ENCODE measurements around the gene CYS1.
"Not testable (repeated sequence)": the region's sequence is repeated elsewhere in the genome, so short reads cannot be mapped to it uniquely, and the experiment has no call there.

Gene CYS1

DNA sequence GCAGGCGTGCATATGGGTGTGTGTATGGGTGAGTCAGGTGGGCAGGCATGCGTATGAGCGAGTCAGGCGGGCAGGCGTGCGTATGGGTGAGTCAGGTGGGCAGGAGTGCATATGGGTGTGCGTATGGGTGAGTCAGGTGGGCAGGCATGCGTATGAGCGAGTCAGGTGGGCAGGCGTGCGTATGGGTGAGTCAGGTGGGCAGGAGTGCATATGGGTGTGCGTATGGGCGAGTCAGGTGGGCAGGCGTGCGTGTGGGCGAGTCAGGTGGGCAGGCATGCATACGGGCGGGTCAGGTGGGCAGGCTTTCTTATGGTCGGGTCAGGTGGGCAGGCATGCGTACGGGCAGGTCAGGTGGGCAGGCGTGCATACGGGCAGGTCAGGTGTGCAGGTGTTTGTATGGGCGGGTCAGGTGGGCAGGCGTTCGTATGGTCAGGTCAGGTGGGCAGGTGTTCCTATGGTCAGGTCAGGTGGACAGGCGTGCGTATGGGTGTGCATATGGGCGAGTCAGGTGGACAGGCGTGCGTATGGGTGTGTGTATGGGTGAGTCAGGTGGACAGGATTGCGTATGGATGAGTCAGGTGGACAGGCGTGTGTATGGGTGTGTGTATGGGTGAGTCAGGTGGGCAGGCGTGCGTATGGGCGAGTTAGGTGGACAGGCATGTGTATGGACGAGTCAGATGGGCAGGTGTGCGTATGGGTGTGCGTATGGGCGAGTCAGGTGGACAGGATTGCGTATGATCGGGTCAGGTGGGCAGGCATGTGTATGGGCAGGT lies 65.6 kb downstream of the CYS1 start:
- in situ Hi-C loops (cut with MboI; ENCODE audit: low sequenced_read_pairs, unreplicated experiment): no loop called here
- TF ChIP-seq, protein P1, sequence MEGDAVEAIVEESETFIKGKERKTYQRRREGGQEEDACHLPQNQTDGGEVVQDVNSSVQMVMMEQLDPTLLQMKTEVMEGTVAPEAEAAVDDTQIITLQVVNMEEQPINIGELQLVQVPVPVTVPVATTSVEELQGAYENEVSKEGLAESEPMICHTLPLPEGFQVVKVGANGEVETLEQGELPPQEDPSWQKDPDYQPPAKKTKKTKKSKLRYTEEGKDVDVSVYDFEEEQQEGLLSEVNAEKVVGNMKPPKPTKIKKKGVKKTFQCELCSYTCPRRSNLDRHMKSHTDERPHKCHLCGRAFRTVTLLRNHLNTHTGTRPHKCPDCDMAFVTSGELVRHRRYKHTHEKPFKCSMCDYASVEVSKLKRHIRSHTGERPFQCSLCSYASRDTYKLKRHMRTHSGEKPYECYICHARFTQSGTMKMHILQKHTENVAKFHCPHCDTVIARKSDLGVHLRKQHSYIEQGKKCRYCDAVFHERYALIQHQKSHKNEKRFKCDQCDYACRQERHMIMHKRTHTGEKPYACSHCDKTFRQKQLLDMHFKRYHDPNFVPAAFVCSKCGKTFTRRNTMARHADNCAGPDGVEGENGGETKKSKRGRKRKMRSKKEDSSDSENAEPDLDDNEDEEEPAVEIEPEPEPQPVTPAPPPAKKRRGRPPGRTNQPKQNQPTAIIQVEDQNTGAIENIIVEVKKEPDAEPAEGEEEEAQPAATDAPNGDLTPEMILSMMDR (IDR thresholded peaks at IDR 0.05; ENCODE audit: borderline replicate concordance, control extremely low read depth, extremely low read depth, insufficient read depth, missing control alignments): no peak
- no peak for DNase-seq (ENCODE audit: low spot score)

DNA sequence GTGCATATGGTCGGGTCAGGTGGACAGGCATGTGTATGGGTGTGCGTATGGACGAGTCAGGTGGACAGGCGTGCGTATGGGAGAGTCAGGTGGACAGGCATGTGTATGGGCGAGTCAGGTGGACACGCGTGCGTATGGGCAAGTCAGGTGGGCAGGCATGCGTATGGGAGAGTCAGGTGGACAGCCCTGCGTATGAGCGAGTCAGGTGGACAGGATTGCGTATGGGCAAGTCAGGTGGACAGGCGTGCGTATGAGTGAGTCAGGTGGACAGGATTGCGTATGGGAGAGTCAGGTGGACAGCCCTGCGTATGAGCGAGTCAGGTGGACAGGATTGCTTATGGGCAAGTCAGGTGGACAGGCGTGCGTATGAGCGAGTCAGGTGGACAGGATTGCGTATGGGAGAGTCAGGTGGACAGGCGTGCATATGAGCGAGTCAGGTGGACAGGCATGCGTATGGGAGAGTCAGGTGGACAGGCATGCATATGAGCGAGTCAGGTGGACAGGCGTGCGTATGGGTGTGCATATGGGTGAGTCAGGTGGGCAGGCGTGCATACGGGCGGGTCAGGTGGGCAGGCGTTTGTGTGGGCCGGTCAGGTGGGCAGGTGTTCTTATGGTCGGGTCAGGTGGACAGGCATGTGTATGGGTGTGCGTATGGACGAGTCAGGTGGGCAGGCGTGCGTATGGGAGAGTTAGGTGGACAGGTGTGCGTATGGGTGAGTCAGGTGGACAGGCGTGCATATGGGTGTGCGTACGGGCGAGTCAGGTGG lies 66.4 kb downstream of the CYS1 start:
- DNase-seq (ENCODE audit: low spot score); in situ Hi-C loops (cut with MboI; ENCODE audit: low sequenced_read_pairs, unreplicated experiment): not testable (repeated sequence)

DNA sequence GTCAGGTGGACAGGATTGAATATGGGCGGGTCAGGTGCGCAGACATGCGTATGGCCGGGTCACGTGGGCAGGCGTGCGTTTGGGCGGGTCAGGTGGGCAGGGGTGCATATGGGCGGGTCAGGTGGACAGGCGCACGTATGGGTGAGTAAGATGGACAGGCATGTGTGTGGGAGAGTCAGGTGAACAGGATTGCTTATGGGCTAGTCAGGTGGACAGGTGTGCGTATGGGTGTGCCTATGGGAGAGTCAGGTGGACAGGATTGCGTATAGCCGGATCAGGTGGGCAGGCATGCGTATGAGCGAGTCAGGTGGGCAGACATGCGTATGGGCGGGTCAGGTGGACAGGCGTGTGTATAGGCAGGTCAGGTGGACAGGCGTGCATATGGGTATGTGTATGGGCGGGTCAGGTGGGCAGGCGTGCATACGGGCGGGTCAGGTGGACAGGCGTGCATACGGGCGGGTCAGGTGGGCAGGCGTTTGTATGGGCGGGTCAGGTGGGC lies 67.2 kb downstream of the CYS1 start:
- TF ChIP-seq, protein P1 (IDR thresholded peaks at IDR 0.05; ENCODE audit: borderline replicate concordance, control extremely low read depth, extremely low read depth, insufficient read depth, missing control alignments): no peak
- in situ Hi-C loops (cut with MboI; ENCODE audit: low sequenced_read_pairs, unreplicated experiment): no loop called here

DNA sequence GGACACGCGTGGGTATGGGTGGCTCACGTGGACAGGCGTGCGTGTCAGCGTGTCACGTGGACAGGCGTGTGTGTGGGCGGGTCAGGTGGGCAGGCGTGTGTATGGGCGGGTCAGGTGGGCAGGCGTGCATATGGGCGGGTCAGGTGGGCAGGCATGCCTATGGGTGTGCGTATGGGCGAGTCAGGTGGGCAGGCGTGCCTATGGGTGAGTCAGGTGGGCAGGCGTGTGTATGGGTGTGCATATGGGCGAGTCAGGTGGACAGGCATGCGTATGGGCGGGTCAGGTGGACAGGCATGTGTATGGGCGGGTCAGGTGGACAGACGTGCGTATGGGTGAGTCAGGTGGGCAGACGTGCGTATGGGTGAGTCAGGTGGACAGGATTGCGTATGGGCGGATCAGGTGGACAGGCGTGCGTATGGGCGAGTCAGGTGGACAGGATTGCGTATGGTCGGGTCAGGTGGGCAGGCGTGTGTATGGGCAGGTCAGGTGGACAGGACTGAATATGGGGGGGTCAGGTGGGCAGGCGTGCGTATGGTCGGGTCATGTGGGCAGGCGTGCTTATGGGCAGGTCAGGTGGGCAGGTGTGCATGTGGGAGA lies 67.7 kb downstream of the CYS1 start:
- in situ Hi-C loops (cut with MboI; ENCODE audit: low sequenced_read_pairs, unreplicated experiment); DNase-seq (ENCODE audit: low spot score): not testable (repeated sequence)

More for the DNA sequence above, 67.2 kb downstream of the CYS1 start:
- DNase-seq (ENCODE audit: low spot score): no peak

DNA sequence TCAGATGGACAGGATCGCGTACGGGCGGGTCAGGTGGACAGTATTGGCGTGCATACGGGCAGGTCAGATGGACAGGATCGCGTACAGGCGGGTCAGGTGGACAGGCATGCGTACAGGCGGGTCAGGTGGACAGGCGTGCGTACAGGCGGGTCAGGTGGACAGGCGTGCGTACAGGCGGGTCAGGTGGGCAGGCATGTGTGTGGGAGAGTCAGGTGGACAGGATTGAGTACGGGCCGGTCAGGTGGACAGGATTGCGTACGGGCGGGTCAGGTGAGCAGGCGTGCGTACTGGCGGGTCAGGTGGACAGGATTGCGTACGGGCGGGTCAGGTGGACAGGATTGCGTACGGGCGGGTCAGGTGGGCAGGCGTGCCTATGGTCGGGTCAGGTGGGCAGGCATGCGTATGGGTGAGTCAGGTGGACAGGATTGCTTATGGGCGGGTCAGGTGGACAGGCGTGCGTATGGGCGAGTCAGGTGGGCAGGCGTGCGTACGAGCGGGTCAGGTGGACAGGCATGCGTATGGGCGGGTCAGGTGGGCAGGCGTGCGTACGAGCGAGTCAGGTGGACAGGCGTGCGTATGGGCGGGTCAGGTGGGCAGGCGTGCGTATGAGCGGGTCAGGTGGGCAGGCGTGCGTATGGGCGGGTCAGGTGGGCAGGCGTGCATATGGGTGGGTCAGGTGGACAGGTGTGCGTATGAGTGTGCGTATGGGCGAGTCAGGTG lies 68.4 kb downstream of the CYS1 start:
- in situ Hi-C loops (cut with MboI; ENCODE audit: low sequenced_read_pairs, unreplicated experiment); DNase-seq (ENCODE audit: low spot score): not testable (repeated sequence)

DNA sequence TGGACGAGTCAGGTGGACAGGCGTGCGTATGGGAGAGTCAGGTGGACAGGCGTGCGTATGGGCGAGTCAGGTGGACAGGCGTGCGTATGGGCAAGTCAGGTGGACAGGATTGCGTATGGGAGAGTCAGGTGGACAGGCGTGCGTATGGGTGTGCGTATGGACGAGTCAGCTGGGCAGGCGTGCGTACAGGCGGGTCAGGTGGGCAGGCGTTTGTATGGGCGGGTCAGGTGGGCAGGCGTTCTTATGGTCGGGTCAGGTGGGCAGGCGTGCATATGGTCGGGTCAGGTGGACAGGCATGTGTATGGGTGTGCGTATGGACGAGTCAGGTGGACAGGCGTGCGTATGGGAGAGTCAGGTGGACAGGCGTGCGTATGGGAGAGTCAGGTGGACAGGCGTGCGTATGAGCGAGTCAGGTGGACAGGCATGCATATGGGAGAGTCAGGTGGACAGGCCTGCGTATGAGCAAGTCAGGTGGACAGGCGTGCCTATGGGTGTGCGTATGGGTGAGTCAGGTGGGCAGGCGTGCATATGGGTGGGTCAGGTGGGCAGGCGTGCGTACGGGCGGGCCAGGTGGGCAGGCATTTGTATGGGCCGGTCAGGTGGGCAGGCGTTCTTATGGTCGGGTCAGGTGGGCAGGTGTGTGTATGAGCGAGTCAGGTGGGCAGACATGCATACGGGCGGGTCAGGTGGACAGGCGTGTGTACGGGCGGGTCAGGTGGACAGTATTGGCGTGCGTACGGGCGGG lies 69.2 kb downstream of the CYS1 start:
- in situ Hi-C loops (cut with MboI; ENCODE audit: low sequenced_read_pairs, unreplicated experiment); DNase-seq (ENCODE audit: low spot score): not testable (repeated sequence)

DNA sequence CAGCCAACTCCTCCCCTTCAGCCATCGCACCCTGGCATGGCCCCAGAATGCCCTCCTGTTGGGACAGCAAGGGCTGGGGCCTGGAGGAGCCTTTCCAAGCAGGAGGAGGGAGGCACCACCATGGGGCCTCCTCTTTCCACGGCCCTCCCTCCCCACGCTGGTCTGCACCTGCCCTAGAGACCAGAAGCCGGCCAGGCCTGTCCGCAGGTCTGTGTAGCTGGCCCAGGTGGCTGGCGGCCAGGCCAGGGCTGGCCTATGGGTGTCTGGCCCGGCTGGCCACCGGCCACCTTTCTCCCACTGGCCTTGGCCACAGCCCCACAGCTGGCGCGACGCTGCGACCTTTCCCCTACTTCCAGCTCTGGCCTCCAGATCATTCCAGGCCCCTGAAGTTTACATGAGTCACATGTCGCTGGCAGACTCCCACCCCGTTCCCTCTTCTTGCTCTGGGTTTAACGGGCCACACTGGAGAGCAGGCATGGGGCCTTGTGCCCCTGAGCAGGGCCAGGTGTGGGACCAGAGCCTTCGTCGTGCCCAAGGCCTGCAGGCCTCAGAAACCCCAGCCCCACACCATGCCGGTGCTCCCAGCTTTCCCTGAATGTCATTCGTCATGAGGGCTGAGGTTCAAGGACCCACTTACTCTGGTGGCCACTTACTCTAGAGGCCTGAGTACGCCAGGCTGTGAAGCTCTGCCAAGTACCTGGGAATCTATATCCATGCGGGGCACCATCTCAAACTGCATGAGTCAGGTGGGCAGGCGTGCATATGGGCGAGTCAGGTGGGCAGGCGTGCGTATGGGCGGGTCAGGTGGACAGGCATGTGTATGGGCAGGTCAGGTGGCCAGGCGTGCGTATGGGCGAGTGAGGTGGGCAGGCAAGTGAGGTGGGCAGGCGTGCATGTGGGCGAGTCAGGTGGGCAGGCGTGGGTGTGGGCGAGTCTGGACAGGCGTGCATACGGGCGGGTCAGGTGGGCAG lies 70.1 kb downstream of the CYS1 start:
- in situ Hi-C loops (cut with MboI; ENCODE audit: low sequenced_read_pairs, unreplicated experiment): no loop called here
- DNase-seq (ENCODE audit: low spot score): no peak
- TF ChIP-seq, protein P1 (IDR thresholded peaks at IDR 0.05; ENCODE audit: borderline replicate concordance, control extremely low read depth, extremely low read depth, insufficient read depth, missing control alignments): no peak
